H9 (cell line): ENCODE data around the gene SACM1L. TPM values are rescaled to one million over a fixed set of nuclear protein-coding genes. Genes with fewer than 3 reads are reported as not detected.

Experiments
- DNase-seq: peaks from one replicate; pipeline ENCODE4 v3.0.0-alpha.2; 2017
- H2AFZ ChIP-seq: one replicate; pipeline ENCODE4 v1.6.1; 2013; ENCODE audit warnings: mild to moderate bottlenecking, low read length, control low read depth, moderate library complexity
- H2AK5ac ChIP-seq: 2 replicates; pipeline ENCODE4 v1.6.1; 2013; ENCODE audit warnings: low read length, control low read depth, mixed read lengths; ENCODE audit not compliant: insufficient read length
- H2BK120ac ChIP-seq: one replicate; pipeline ENCODE4 v1.6.1; 2013; ENCODE audit warnings: low read depth, mild to moderate bottlenecking, low read length, control low read depth, inconsistent platforms; ENCODE audit not compliant: poor library complexity, severe bottlenecking
- H2BK12ac ChIP-seq: 2 replicates; pipeline ENCODE4 v1.6.1; 2013; ENCODE audit warnings: low read length, control low read depth, mixed read lengths, low read depth; ENCODE audit not compliant: insufficient read length
- H2BK15ac ChIP-seq: 2 replicates; pipeline ENCODE4 v1.6.1; 2013; ENCODE audit warnings: low read depth, low read length, control low read depth
- H2BK20ac ChIP-seq: one replicate; pipeline ENCODE4 v1.6.1; 2013; ENCODE audit warnings: low read depth, mild to moderate bottlenecking, low read length, control low read depth, inconsistent platforms; ENCODE audit not compliant: poor library complexity, severe bottlenecking
- H2BK5ac ChIP-seq: 2 replicates; pipeline ENCODE4 v1.6.1; 2013; ENCODE audit warnings: low read length, control low read depth, mixed read lengths; ENCODE audit not compliant: insufficient read length
- H3K14ac ChIP-seq: 2 replicates; pipeline ENCODE4 v1.6.1; 2013; ENCODE audit warnings: low read length, control low read depth; ENCODE audit not compliant: insufficient read depth
- H3K18ac ChIP-seq: 2 replicates; pipeline ENCODE4 v1.6.1; 2013; ENCODE audit warnings: low read depth, mild to moderate bottlenecking, mixed read lengths, low read length, control low read depth; ENCODE audit not compliant: insufficient read length
- H3K23ac ChIP-seq: 2 replicates; pipeline ENCODE4 v1.6.1; 2013; ENCODE audit warnings: low read length, control low read depth, mixed read lengths, low read depth; ENCODE audit not compliant: insufficient read length
- H3K23me2 ChIP-seq: 2 replicates; pipeline ENCODE4 v1.6.1; 2013; ENCODE audit warnings: low read depth, mild to moderate bottlenecking, mixed read lengths, low read length, control low read depth; ENCODE audit not compliant: insufficient read length, poor library complexity, severe bottlenecking
- H3K27ac ChIP-seq: 2 replicates; pipeline ENCODE4 v1.5.1; 2013; ENCODE audit warnings: low read length, control low read depth, mixed read lengths, low read depth; ENCODE audit not compliant: insufficient read length
- H3K27me3 ChIP-seq: 2 replicates; pipeline ENCODE4 v1.6.1; 2013; ENCODE audit warnings: low read length, control low read depth, inconsistent platforms; ENCODE audit not compliant: insufficient read depth
- H3K4ac ChIP-seq: 2 replicates; pipeline ENCODE4 v1.6.1; 2013; ENCODE audit warnings: low read depth, mild to moderate bottlenecking, control low read depth, inconsistent platforms, low read length, moderate library complexity
- H3K4me1 ChIP-seq: 2 replicates; pipeline ENCODE4 v1.6.1; 2013; ENCODE audit warnings: low read length, control low read depth, inconsistent platforms; ENCODE audit not compliant: insufficient read depth
- H3K4me2 ChIP-seq: 2 replicates; pipeline ENCODE4 v1.6.1; 2013; ENCODE audit warnings: low read length, control low read depth, mixed read lengths; ENCODE audit not compliant: insufficient read length, insufficient read depth
- H3K56ac ChIP-seq: 2 replicates; pipeline ENCODE4 v1.6.1; 2013; ENCODE audit warnings: low read depth, mild to moderate bottlenecking, mixed read lengths, low read length, control low read depth; ENCODE audit not compliant: insufficient read length
- H3K79me1 ChIP-seq: 2 replicates; pipeline ENCODE4 v1.6.1; 2013; ENCODE audit warnings: low read depth, mild to moderate bottlenecking, moderate library complexity, low read length, control low read depth, inconsistent platforms; ENCODE audit not compliant: insufficient read depth, poor library complexity, severe bottlenecking
- H3K79me2 ChIP-seq: 2 replicates; pipeline ENCODE4 v1.6.1; 2013; ENCODE audit warnings: low read length, control low read depth, inconsistent platforms; ENCODE audit not compliant: insufficient read depth
- H3K9ac ChIP-seq: 2 replicates; pipeline ENCODE4 v1.6.1; 2013; ENCODE audit warnings: low read length, control low read depth, mixed read lengths; ENCODE audit not compliant: insufficient read length; ENCODE audit errors: extremely low read depth
- H3K9me3 ChIP-seq: one replicate; pipeline ENCODE4 v1.6.1; 2013; ENCODE audit warnings: low read depth, low read length, inconsistent platforms; ENCODE audit not compliant: control insufficient read depth
- H3T11ph ChIP-seq: one replicate; pipeline ENCODE4 v1.6.1; 2013; ENCODE audit warnings: mild to moderate bottlenecking, low read length, control low read depth, inconsistent platforms
- H4K20me1 ChIP-seq: one replicate; pipeline ENCODE4 v1.6.1; 2013; ENCODE audit not compliant: control insufficient read depth, insufficient read length, insufficient read depth
- H4K5ac ChIP-seq: 2 replicates; pipeline ENCODE4 v1.6.1; 2013; ENCODE audit warnings: low read depth, mild to moderate bottlenecking, mixed read lengths, low read length, control low read depth; ENCODE audit not compliant: insufficient read length
- H4K8ac ChIP-seq: replicated peaks from 2 replicates; pipeline ENCODE4 v1.6.1; 2013; ENCODE audit warnings: low read length, control low read depth, mixed read lengths, low read depth; ENCODE audit not compliant: insufficient read length
- H4K91ac ChIP-seq: 2 replicates; pipeline ENCODE4 v1.6.1; 2013; ENCODE audit warnings: low read depth, mild to moderate bottlenecking, moderate library complexity, mixed read lengths, low read length, control low read depth; ENCODE audit not compliant: insufficient read length
- H3K27ac Mint-ChIP-seq, 3 experiments: 2 replicates in 2 of 3; 3 replicates in 1 of 3; pipeline ENCODE4 v1.8.0; 2020 to 2021; ENCODE audit warnings: mixed read lengths in 3 of 3, mild to moderate bottlenecking in 1 of 3, moderate library complexity in 1 of 3
- H3K27me3 Mint-ChIP-seq: 2 replicates; pipeline ENCODE4 v1.8.0; 2021; ENCODE audit warnings: low read depth, mild to moderate bottlenecking, moderate library complexity, mixed read lengths
- H3K36me3 Mint-ChIP-seq, 3 experiments: 2 replicates in 2 of 3; 3 replicates in 1 of 3; pipeline ENCODE4 v1.8.0; 2020 to 2021; ENCODE audit warnings: low read depth in 3 of 3, mixed read lengths in 3 of 3; ENCODE audit not compliant: insufficient read depth in 1 of 3
- H3K4me1 Mint-ChIP-seq, 2 experiments: 2 replicates each; pipeline ENCODE4 v1.8.0; 2020; ENCODE audit warnings: mixed read lengths in 2 of 2
- H3K4me3 Mint-ChIP-seq, 2 experiments: 2 replicates in 1 of 2; 3 replicates in 1 of 2; pipeline ENCODE4 v1.8.0; 2020 to 2021; ENCODE audit warnings: mild to moderate bottlenecking in 2 of 2, mixed read lengths in 2 of 2, moderate library complexity in 1 of 2
- H3K9me3 Mint-ChIP-seq, 2 experiments: 2 replicates in 1 of 2; 3 replicates in 1 of 2; pipeline ENCODE4 v1.8.0; 2020; ENCODE audit warnings: mild to moderate bottlenecking in 2 of 2, mixed read lengths in 2 of 2, moderate library complexity in 1 of 2
- CTCF ChIP-seq: fragments of 200-600 bp; sonication (generic); conservative IDR thresholded peaks from 3 replicates; pipeline ENCODE4 v1.8.0; 2021; ENCODE audit warnings: antibody characterized with exemption, mild to moderate bottlenecking
- WGBS: extraction: QIAGEN DNeasy Blood & Tissue Kit; methylation state at CpG from one replicate; pipeline ENCODE4 v1.1.7; 2013; ENCODE audit warnings: missing lambda C conversion rate, low lambda C conversion rate, mixed read lengths; ENCODE audit not compliant: insufficient read length; ENCODE audit errors: extremely low coverage; 5-methylcytosine and 5-hydroxymethylcytosine counted together
- total RNA-seq: library from RNA; stranded (reverse); gene quantifications from 2 replicates; pipeline ENCODE4 v1.2.1, GENCODE V29; 2021

SACM1L gene
- total RNA-seq, 1 experiment from 2014 or later: 52.8 TPM

GRCh38 chr3:45794660-45795059 lies 105.5 kb downstream of the SACM1L start:
- no peak overlapping the region for H4K5ac ChIP-seq
- no peak overlapping the region for H3K56ac ChIP-seq
- H3K79me2 ChIP-seq: no peaks in the 10 kb centered on the region
- Mint-ChIP-seq H3K36me3 (peaks cover 0 to 11% (median 2%) of the 10 kb centered on the region in 3 experiments; a peak in 4 of 7 replicates), H3K9me3 (peaks cover 4 to 12% of the 10 kb centered on the region in 2 experiments), H3K27ac (no peak overlapping the region), H3K4me1 (peaks cover 10 to 14% of the 10 kb centered on the region in 2 experiments), H3K27me3 (peaks cover 86% of the 10 kb centered on the region), H3K4me3 (no peak overlapping the region)
- no peak overlapping the region for H2AFZ ChIP-seq
- H3K27ac ChIP-seq: no peak overlapping the region
- TF ChIP-seq CTCF: no peak
- H2BK12ac ChIP-seq: no peak overlapping the region
- peaks cover 8% of the 10 kb centered on the region for H3K23me2 ChIP-seq
- no peak overlapping the region for H3T11ph ChIP-seq
- H2BK120ac ChIP-seq: no peak overlapping the region
- DNase-seq: no peak
- no CpG with 5 or more reads among the region's 1 CpG for WGBS
- no peaks in the 10 kb centered on the region for H3K9me3 ChIP-seq
- H2BK20ac ChIP-seq: no peak overlapping the region
- H3K4me1 ChIP-seq: no peaks in the 10 kb centered on the region
- no peak overlapping the region for H4K91ac ChIP-seq
- H3K23ac ChIP-seq: no peak overlapping the region
- no peaks in the 10 kb centered on the region for H4K20me1 ChIP-seq
- H3K14ac ChIP-seq: no peak overlapping the region
- H3K9ac ChIP-seq: no peak overlapping the region
- H3K27me3 ChIP-seq: peaks cover 32% of the 10 kb centered on the region
- no peak overlapping the region for H2BK15ac ChIP-seq
- H3K4me2 ChIP-seq: no peak overlapping the region
- H4K8ac ChIP-seq: no peak overlapping the region
- H2BK5ac ChIP-seq: no peak overlapping the region
- no peak overlapping the region for H3K18ac ChIP-seq
- H3K79me1 ChIP-seq: no peaks in the 10 kb centered on the region
- H2AK5ac ChIP-seq: no peak overlapping the region
- H3K4ac ChIP-seq: no peak overlapping the region

Other genes starting within 250 kb of the SACM1L start
- gene LIMD1, start 94.6 kb upstream of the SACM1L start, total RNA-seq: 34.6 and 34.8 TPM in 2 replicates
- gene SLC6A20, start 107.1 kb downstream of the SACM1L start, total RNA-seq: 0.09 and 0.20 TPM in 2 replicates
- 9.1 and 12.2 TPM in 2 replicates for gene LZTFL1, start 152.7 kb downstream of the SACM1L start, total RNA-seq
- not detected in 2 replicates for gene CCR9, start 197.1 kb downstream of the SACM1L start, total RNA-seq